B cell (primary cell): ENCODE data around the gene ABLIM3.

Source experiments
- EZH2 ChIP-seq: IDR thresholded peaks from 2 replicates; pipeline ENCODE4 v1.6.1; 2012; ENCODE audit warnings: borderline replicate concordance, low read depth, mild to moderate bottlenecking, moderate library complexity, low read length; ENCODE audit not compliant: insufficient read depth, poor library complexity, severe bottlenecking
- TF ChIP-seq, protein P1 (sequence below): fragments of 200-600 bp; IDR thresholded peaks from one replicate; pipeline ENCODE4 v1.8.0; 2022; ENCODE audit warnings: antibody characterized with exemption, mild to moderate bottlenecking

DNA sequence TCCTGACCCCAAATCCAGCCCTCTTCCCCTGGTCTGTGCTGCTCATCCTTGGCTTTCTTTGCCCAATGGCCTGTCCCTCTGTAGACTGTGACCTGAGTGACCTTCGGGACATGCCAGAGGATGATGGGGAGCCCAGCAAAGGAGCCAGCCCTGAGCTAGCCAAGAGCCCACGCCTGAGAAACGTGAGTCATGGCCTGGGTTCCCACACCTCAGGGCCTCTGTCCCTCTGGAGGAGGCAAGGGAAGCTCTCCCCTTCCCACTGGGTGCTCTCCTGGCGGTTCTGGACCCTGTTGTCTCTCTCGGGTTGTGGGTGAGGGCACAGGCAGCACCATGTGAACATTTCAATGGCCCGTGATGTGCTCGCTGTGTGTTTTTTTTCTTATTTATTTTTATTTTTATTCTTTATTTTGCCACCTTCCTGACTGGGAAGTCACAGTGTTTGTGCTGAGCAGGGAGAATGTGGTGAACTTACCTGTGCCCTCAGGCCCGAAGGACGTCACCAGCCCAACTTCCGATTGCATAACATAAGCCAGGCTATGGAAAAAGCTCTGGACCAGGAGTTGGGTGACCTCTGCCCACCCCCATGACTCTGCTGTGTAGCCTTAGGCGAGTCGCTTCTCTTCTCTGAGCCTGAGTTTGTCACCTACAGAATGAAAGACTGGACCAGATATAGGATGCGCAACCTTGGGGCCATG is 159.9 kb downstream of the ABLIM3 start:
- TF ChIP-seq, protein P1, sequence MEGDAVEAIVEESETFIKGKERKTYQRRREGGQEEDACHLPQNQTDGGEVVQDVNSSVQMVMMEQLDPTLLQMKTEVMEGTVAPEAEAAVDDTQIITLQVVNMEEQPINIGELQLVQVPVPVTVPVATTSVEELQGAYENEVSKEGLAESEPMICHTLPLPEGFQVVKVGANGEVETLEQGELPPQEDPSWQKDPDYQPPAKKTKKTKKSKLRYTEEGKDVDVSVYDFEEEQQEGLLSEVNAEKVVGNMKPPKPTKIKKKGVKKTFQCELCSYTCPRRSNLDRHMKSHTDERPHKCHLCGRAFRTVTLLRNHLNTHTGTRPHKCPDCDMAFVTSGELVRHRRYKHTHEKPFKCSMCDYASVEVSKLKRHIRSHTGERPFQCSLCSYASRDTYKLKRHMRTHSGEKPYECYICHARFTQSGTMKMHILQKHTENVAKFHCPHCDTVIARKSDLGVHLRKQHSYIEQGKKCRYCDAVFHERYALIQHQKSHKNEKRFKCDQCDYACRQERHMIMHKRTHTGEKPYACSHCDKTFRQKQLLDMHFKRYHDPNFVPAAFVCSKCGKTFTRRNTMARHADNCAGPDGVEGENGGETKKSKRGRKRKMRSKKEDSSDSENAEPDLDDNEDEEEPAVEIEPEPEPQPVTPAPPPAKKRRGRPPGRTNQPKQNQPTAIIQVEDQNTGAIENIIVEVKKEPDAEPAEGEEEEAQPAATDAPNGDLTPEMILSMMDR, result no peak
- TF ChIP-seq EZH2, result no peak
